ENCODE measurements around the gene RWDD3. TPM values are rescaled to one million over a fixed set of nuclear protein-coding genes. Genes with fewer than 3 reads are reported as not detected.

Gene RWDD3
- total and polyA plus RNA-seq, 2 donors (not counting 3 experiments of a cell fraction or from before 2014, with no cell fraction given) = 9.3 to 12.1 TPM

DNA sequence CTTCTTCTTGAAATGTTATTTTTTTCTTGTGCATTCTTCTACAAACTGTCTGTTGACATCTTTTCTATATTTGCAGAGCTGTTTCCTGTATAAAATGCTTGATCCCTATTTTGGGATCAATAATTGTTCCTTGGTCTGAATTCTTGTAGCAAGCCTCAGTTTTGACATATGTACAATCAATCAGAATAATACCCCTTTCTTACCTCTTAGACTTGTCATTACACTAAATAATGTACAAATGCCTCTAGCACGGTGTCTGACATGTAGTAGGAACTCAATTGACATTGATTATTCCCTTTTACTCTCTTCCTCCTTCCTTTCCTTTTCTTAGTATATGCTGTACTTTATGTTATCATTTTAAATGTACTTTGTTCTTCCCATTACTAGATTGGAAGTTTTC, 25.2 kb downstream of the RWDD3 start:
- FAIRE-seq (no peak), DNase-seq (ENCODE audit: low read depth, low spot score) (no peak)
- dilution Hi-C loops (cut with MboI; ENCODE audit: extremely low pct_ligation_motif_present, low sequenced_read_pairs) = no loop called here
- H3K4me1 ChIP-seq (ENCODE audit: control insufficient read depth, extremely low read depth, insufficient read depth, low read length) = no peaks in the 10 kb centered on the region
- no peaks in the 10 kb centered on the region for H3K27me3 ChIP-seq (ENCODE audit: control insufficient read depth in 2 of 2, insufficient read depth in 2 of 2, low read length in 2 of 2)
- ChIA-PET CTCF (no interaction called here), POLR2A (no interaction called here)
- no peaks in the 10 kb centered on the region for H3K9me3 ChIP-seq (replicated peaks; ENCODE audit: control insufficient read depth, insufficient read depth, low read length)
- H3K9me1 ChIP-seq (replicated peaks; ENCODE audit: control insufficient read depth, extremely low read depth, insufficient read depth, low read length) = no peaks in the 10 kb centered on the region
- no peak overlapping the region for H2AFZ ChIP-seq (ENCODE audit: low read depth, low read length)
- intact Hi-C loops (cut with micrococcal nuclease) = no loop called here
- no peaks in the 10 kb centered on the region for H4K20me1 ChIP-seq (replicated peaks; ENCODE audit: control insufficient read depth, extremely low read depth, insufficient read depth, low read length)
- H3K79me2 ChIP-seq (ENCODE audit: control insufficient read depth, insufficient read depth, low read length) = no peaks in the 10 kb centered on the region
- no peak overlapping the region for H3K9ac ChIP-seq (replicated peaks; ENCODE audit: extremely low read depth, insufficient read depth, low read length)
- TF ChIP-seq FOS (IDR thresholded peaks at IDR 0.05; ENCODE audit: borderline replicate concordance, insufficient read depth, low read length) (no peak), CTCF (IDR thresholded peaks at IDR 0.05; ENCODE audit: extremely low read depth in 1 of 2, insufficient read depth in 1 of 2, low read depth in 1 of 2, low read length in 2 of 2) (no peak), GATA2 (IDR thresholded peaks at IDR 0.05; ENCODE audit: insufficient read depth, insufficient read length, low read depth, low read length) (no peak), POLR2A (IDR thresholded peaks at IDR 0.05; ENCODE audit: low read depth, low read length) (no peak), EZH2 (IDR thresholded peaks at IDR 0.05; ENCODE audit: borderline replicate concordance, low read depth, low read length, severe bottlenecking) (no peak), MYC (IDR thresholded peaks at IDR 0.05; ENCODE audit: low read depth, low read length) (no peak), POLR2AphosphoS5 (IDR thresholded peaks at IDR 0.05; ENCODE audit: insufficient read depth, low read depth, low read length) (no peak), JUN (IDR thresholded peaks at IDR 0.05; ENCODE audit: borderline replicate concordance, insufficient read depth, insufficient read length, low read depth) (no peak)
- TF ChIP-seq, protein P1, sequence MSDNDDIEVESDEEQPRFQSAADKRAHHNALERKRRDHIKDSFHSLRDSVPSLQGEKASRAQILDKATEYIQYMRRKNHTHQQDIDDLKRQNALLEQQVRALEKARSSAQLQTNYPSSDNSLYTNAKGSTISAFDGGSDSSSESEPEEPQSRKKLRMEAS (IDR thresholded peaks at IDR 0.05; ENCODE audit: insufficient read depth, insufficient read length) = no peak
- no peak overlapping the region for H3K27ac ChIP-seq (ENCODE audit: insufficient read depth, low read depth, low read length)
- H3K4me3 ChIP-seq (replicated peaks in 1 of 3; ENCODE audit: insufficient read depth in 1 of 3, low read depth in 1 of 3, low read length in 3 of 3) = no peak overlapping the region
- no peak overlapping the region for H3K4me2 ChIP-seq (ENCODE audit: insufficient read depth, low read length)
- no peaks in the 10 kb centered on the region for H3K36me3 ChIP-seq (ENCODE audit: control insufficient read depth in 2 of 2, extremely low read depth in 1 of 2, insufficient read depth in 2 of 2, low read length in 2 of 2)
- no TSS peak for BruUV-seq (replicated peaks)
